Activated gamma-delta T cell (primary cell): Measurements from ENCODE around the gene GPC6.
"Not testable (repeated sequence)": the region's sequence is repeated elsewhere in the genome, so short reads cannot be mapped to it uniquely, and the experiment has no call there.

ENCODE experiments used
- DNase-seq: peaks from one replicate; lab custom pipeline; 2025; lab: John Stamatoyannopoulos, UW

Gene GPC6

GRCh38 chr13:93320942-93321341, 94.3 kb downstream of the GPC6 start:
- no peak for DNase-seq

GRCh38 chr13:93323880-93324279, 97.3 kb downstream of the GPC6 start:
- not testable (repeated sequence) for DNase-seq

DNA sequence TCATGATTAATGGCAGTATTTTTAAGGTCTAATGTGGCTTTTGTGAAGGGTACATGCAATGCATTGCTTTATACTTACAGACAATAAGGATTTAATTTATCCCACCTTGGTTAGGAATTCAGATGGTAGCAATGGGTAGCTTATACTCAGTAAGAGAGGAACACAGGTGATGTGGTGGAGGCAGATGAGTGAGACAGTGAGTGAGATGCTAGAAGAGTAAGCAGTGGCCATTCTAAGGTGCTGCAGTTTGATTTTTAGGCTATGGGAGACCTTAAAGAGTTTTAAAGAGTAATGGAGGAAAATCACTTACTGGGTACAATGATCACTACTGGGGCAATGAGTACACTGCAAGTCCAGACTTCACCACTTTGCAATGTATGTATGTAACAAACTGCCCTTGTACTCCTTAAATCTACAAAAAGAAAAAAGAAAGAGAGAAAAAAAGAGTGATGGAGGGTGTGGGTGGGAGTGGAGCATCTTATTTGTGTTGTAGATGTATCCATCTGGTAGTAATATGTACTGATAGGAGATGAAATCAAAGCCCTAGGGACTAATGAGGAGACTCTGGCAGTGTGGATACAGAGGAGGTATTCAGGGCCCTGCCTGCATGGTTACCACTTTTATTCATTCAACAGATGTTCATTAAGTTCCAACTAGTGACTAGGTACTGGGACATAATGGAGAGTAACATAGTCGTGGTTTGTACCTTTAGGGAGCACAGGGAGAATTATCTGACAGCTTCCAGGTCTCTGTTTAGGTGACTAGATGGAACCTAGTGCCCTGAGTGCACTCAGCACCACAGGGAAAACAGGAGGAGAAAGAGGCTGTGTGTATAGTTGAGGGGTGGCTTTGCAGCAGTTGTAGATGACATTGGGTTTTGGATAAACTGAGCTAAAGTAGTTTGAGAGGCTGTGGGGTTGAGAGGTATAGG, 99.0 kb downstream of the GPC6 start:
- no peak for DNase-seq

- DNase-seq, result no peak
Measured at GRCh38 chr13:93326234-93326811, 99.7 kb downstream of the GPC6 start.

GRCh38 chr13:93328943-93329342, 102.3 kb downstream of the GPC6 start:
- DNase-seq, result no peak

DNA sequence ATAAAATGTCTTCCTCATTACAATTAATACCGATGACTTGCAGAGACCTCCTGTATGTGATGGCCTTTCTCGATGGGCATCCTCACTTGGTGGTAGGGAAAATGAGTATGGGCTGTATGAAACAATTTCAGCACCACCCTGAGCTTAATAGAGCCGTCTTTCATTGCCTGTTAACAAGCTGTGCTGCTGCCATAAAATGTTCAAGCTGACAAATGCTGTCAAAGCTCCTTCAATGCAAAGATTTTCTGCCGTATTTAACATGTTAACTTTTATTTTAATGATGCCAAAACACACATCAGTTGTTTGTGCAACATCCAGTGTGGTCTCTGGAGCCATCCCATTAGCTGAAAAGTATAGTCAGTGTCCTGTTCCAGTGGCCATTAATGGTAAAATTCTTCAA, 110.1 kb downstream of the GPC6 start:
- no peak for DNase-seq

- no peak for DNase-seq
Measured at GRCh38 chr13:93338030-93338429, 111.4 kb downstream of the GPC6 start.

GRCh38 chr13:93338906-93339305, 112.3 kb downstream of the GPC6 start:
- no peak for DNase-seq

DNA sequence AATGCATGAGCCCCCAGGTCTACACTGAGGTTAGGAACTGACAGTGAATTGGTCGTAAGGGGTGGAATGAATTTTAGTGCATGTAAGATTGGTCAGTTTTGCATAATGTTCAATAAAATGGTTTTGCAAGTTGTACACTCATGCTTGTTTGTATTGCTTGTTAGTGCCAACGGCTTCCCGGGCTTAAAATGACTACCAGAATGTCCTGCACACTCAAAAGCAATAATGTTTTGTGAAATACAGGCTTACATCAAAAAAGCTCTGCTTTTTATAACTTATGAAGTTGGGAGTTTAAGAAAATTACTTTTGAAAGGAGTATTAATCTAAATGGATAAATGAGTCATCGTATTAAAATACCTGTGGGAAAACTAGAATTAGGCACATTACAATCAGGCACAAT, 112.9 kb downstream of the GPC6 start:
- DNase-seq, result no peak

- no peak for DNase-seq
Measured at GRCh38 chr13:93341517-93341916, 114.9 kb downstream of the GPC6 start.

DNA sequence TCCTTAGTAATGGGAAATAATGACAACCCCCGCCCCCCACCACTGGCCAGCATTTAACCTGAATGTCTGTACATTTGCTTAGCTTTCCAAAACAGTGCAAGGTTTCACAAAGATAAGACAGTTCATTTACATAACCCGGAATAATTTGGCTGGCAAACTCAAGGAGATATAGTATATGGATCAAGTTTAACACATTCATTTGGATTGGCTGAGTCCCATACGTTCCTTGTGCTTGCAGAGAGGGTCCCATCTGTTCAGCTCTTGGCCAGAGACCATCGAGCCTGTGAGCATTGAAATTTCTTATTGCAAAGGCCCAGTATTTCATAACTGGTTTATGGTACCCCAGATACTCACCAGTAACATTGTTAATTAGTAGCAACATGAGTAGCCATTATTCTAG, 116.5 kb downstream of the GPC6 start:
- DNase-seq, result no peak

GRCh38 chr13:93344048-93344705, 117.6 kb downstream of the GPC6 start:
- DNase-seq, result no peak

GRCh38 chr13:93345024-93345423, 118.4 kb downstream of the GPC6 start:
- no peak for DNase-seq

DNA sequence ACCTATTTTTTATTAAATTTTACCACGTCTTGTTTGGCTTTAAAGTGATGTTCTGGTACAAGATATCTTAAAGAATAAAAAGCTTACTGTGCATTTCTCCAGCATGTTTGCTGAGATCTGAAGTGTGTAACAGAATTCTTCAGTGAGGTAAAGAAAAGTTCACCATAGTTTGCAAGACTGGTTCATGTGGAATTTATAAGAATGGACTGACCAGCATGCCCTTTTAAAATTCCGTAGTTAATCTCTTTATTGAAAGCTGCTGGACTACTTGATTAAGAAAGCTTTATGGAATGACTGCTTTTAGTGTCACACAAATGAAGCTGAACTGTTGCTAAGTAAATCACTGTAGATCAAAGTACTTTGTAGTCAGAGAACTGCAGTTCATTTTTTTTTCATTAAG, 119.2 kb downstream of the GPC6 start:
- DNase-seq, result no peak

GRCh38 chr13:93352616-93353015, 126.0 kb downstream of the GPC6 start:
- no peak for DNase-seq

DNA sequence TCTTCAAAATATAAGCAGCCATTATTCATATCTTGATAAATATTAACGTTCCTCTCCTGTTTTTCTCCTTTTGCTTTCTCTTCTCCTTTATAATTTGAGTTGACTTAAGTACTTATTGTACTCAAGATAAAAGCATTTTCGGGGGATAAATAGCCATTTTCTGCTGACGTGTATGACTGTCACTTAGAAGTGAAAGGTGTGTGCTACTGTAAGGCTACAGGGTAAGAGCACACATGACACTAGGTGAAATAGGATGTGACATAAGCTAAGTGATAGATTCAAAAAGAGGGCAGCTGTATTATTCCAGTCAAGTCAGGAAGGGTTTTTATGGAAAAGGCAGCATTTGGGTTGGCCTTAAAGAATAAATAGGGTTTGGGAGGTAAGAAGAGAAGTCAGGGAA, 128.5 kb downstream of the GPC6 start:
- no peak for DNase-seq

DNA sequence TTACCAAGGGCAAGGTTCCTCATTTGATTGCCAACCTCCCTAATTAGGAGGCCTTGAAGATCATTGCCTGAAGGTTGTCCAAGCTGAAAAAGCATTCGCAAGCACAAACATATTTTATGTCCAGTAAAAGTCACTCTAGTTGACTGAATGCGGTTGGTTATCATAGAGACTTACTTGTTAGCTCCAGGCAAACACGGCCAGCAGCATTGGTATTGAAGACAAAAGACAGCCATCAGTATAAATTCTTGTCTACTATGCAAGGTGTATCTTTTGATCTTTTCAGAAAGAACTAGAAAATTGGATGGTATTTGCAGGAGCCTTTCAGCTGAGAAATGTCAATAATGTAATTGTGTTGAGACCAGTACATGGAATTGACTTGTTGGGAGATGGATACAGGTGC, 129.9 kb downstream of the GPC6 start:
- no peak for DNase-seq

DNA sequence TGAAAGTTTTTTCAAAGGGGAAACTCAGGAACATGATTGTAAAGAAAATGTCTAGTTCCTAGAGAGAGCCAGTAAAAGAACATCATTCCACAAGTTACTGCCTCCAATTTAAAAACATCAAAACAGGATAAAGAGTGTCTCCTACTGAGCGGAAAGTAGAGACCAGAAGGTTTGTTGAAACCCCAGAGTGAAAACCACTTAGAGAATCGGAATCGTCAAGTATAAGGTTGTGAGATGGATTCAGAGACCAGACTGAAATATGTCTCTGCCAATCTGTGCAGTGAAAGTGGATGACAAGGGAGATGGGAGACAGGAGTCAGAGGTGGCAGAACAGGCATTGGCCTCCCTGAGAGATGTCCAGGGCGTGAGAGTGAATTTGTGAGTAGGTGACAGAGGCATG, 133.4 kb downstream of the GPC6 start:
- DNase-seq, result no peak

DNA sequence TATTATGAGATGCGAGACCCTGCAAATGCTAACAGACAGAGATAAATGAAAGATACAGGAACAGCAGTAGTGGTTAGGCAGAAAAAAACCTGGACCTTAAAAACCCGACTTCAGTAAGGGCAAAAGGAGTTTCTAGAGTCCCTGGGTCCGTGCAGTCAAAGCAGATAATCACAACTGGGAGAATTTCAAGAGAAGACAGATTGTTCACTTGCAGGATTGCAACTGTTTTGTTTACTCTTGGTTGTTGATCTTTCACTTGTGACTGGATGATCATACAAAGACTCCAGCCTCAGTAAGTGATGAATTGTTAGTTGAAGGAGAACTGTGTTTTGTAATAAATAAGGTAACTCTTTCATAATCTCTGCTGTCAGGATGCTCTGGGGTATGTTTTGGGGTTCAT, 135.1 kb downstream of the GPC6 start:
- DNase-seq, result no peak

DNA sequence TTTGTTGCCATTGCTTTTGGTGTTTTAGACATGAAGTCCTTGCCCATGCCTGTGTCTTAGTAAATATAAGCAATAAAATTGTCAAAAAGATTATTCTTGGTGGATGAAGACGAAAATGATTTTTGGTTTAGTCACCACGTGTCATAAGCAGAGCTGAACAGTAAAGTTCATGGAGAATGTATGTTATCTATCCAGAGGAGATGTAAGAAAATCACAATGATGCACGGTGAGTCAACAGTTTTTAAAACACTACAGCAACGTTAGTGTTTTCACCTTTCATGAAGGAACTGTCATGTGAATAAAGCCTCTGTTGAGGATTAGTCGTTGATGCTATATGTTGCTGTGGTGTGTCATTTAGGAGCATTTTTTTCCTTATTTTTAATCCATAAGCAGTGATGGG, 137.6 kb downstream of the GPC6 start:
- DNase-seq, result no peak

GRCh38 chr13:93368296-93368695, 141.7 kb downstream of the GPC6 start:
- no peak for DNase-seq

DNA sequence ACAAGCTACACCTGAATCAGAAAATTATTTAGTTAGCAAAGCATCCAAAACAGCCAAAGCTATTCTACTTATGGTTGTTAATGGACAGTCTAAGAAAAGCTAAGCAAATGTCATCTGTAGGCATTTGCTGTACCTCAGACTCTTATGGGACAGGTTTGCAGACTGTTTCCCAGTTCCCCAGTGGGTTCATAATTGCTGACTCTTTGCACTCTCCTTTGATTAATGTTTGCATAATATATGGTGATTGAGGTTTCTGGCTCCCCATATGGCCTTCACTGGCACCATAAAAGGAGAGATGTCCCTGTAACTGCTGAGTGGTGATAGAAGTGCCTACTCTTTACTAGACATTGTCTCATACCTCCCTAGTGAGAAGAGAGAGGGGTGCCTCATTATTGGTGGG, 142.1 kb downstream of the GPC6 start:
- DNase-seq, result no peak

DNA sequence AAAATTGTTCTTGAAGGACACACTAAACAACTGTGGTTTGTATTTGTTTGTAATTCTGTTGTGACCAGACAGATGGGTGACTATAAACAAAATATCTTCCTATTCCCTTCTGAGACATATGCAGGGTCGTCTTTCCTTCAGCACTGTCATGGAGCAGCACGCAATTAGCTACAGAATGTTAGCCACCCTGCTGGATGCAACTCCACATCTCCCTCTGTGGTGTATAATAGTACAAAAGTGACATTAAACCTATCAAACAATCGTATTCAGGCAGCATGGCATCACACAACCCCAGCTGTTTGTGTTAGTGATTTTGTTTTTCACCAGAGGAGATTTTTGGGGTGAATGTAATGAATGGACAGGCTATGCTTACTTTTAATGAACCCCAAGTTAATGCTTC, 146.2 kb downstream of the GPC6 start:
- no peak for DNase-seq
